HG03135 (cell line): ENCODE data around the gene ALG5.

Experiments used
- ATAC-seq: cut with Tn5 transposase; IDR thresholded peaks from one replicate; pipeline ENCODE4 v1.9.1; 2021; ENCODE audit warnings: mild to moderate bottlenecking, moderate library complexity; ENCODE audit not compliant: unreplicated experiment

Gene ALG5

DNA sequence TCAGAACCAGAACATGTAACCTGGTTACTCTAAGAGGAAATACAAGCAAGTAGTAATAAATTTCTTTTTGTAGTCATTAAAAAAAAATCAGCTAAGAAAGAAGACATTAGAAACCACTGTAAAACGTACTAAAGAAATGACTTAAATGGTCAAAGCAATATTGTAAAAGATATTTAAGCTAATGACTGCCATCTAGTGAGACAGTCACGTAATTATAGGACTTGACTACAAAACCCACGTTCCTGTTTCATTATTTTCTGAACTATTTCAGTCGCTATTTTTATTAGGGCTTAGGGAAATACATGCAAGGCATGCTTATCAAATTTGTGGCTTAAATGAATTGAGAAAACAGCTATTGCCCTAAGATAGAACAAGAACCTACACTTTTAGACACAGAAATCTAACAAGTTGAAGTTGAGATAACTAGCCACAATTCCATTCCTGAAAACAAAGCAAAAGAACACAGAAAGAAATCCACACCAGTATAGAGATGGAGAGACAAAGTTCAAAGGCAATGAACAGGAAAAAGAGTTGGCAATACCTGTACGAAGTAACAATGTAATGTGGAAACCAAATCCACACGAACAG is 17.9 kb downstream of the ALG5 start:
- no peak for ATAC-seq

DNA sequence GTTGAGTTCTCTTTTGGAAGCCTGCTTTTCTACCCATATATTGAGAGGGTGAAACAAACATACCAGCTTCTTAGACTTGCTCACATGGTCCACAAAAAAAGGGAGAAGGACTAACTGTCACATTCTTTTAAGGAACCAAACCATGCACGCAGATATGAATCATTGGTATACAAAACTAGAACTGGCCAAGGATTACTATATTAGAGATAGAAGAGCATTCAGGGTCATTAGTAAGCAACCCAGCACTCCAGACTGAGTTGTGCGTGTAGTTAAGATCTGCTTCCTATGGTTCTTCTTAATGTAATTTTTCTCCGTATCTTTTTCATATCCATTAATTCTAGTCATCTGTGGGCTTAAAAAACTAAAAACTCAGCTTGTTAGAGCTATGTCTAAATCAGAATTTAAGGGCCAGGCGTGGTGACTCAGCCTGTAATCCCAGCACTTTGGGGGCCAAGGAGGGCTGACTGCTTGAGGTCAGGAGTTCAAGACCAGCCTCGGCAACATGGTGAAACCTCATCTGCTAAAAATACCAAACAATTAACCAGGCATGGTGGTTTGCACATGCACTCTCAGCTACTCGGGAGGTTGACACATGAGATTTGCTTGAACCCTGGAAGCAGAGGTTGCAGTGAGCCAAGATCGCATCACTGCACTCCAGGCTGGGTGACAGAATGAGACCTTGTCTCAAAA is 19.6 kb downstream of the ALG5 start:
- no peak for ATAC-seq

DNA sequence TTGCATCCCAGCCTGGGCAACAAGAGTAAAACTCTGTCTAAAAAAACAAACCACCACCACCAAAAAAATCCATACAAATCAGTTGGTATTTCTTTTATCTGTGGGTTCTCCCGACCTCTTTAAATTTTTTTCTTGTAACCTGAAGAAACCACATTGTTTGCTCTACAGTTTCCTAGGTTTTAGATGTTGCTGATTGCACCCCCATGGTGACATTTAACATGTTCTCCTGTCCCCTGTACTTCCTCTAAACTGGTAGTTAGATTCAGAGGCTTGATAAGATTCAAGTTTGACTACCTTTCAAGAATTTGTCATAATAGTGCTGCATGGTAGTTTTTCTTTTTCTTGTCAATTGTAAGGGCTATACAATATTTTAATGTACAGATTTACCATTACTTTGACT is 24.0 kb downstream of the ALG5 start:
- ATAC-seq = no peak

DNA sequence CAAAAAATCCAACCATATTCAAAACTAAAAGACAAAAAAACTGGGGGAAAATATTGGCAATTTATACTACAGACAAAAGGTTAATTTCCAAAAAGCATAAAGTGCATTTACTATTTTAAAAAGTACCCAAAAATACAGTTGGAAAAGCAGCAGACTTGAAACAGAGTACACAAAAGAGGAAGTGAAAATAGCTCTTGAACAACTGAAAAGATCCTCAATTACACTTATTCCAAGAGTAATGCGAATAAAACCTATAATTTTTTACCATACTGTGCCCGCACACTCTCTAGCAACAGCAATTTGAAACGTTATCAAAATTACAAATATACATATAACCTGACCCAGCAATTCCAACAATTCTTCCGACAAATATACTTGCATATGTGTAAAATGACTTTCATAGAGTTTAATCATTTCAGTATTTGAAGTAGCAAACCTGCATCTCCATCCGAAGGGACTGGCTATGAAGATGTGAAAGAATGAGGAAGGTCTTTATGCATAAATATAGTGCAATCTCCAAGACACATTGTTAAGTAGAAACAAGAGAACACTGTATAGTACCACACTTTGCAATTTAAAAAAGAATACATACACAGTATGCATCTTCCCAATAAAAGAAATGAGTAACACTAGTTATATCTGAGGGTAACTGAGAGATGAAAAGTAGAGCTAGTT is 25.4 kb downstream of the ALG5 start:
- ATAC-seq = peak; percentile 79

DNA sequence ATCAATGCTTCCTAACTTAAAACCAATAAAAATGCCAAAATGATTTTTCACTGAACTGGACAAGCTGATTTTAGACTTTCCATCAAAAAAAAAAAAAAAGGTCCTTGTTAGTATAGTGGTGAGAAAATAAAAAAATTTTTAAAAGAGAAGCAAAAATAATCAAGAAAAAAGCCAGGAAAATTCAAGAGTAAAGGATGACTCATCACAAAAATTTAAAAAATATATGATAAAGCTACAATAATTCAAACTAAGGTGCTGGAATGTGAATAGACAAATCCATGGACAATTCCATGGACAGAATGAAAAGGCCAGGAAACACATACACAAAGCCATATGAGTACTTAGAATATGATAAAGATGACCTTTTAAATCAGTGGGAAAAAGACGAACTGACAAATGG is 26.1 kb downstream of the ALG5 start:
- ATAC-seq = no peak

DNA sequence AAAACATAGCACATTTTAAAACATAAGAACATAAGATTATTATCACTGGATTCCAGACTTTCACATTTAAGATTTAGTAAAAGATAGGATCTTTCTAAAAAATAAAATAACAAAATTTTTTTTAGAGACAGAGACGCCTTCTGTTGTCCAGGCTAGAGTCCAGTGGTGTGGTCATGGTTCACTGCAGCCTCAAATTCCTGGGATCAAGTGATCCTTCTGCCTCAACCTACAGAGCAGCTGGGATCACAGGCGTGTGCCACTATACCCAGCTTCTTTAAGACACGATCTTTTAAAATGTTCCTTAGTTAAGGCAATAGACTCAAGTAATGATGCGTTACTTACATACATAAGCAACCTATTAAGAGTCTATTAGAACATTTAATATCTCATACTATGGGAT is 32.7 kb downstream of the ALG5 start:
- ATAC-seq = no peak

DNA sequence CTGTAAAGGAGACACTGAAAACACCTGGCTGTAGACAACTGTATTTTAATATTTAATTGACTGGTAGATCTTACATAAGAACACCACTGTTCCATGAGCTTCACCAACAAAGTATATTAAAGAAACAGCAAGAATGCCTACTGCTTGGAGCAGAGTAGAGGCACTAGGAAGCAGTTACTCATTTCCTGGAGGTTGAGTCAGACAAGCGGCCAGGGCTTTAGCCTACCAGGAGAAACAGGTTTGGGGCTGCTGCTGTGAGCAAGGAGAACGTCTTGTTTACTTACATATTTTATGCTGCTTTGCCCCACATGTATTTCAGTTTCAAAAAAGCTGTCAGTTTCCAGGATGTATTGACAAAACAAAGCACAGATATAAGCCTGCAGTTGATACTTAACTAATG is 33.4 kb downstream of the ALG5 start:
- ATAC-seq = no peak

DNA sequence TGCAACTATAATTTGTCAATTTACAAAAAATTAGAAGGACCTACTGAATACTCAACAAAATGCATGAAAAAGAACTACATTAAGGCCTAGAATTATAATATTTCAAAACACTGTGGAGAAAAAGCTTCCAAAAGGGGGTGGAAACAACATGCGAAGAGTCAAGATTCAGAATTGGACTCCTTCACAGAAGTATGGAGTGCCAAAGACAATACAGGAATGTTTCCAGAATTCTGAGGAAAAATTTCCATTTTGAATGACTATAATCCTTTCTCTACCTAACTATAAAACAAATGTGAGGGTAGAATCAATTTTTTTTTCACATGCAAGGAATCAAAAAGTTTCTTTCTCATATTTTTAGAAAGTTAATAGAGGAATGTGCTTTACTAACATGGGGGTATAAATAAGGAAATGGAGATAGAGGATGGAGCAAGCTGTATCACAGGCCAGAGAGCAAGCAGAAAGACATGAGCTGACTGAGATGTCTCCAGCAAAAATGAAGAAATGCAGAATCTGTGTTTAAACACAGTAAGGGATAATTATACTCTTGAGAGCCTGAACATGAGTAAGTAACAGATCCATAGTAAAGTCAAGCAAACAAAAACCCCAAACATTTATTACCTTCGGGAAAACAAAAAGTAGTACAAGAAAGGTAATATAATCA is 39.6 kb downstream of the ALG5 start:
- no peak for ATAC-seq

DNA sequence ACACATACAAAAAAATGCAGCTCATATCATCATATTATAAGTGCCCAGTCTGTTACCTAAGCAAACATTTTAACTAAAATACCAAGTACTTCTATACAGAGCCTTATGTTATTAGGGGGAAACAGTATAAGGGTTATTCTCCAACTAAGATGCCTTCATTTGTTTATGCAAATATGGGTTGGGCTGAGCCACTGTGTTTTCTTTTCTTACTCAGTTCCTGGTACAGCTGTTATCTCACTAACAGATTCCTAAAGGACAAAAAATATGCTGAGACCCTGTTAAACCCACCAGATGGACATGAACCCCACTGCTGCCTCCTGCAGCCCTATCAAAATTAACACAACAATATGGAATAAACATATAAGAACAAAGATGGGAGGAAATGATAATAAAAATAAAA is 44.6 kb downstream of the ALG5 start:
- ATAC-seq = no peak

DNA sequence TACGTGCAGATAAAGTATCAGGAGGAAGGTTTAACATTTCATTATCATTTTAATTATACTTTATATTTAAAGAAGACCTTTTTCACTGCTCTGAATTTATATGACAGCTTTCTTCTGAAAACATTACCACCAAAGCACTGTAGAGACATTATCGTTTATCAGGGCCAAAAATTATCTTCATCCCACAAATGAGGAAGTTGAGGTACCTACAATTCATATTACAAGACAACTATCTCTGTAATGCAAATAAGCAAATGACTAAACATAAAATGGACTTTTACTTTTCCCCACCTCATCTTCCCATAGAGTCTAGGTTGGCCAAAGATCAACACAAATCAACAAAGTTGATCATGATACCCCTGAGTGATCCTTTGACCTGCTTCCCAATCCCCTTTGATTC is 48.2 kb downstream of the ALG5 start:
- ATAC-seq = no peak

DNA sequence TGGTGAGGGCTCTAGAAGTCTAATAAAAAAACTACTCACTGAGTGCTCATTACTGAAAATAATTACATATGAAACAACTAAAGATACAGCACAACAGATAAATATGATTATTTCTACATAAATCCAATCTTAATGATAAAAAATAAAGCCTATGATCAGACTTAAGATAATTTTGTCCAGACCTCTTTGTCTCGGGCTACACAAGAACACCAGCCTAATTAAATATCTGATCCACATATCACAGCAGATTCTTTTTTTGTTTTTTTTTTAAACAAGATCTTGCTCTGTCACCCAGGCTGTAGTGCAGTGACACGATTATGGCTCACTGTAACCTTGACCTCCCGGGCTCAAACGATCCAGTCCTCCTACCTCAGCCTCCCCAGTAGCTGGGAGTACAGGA is 48.8 kb downstream of the ALG5 start:
- no peak for ATAC-seq

DNA sequence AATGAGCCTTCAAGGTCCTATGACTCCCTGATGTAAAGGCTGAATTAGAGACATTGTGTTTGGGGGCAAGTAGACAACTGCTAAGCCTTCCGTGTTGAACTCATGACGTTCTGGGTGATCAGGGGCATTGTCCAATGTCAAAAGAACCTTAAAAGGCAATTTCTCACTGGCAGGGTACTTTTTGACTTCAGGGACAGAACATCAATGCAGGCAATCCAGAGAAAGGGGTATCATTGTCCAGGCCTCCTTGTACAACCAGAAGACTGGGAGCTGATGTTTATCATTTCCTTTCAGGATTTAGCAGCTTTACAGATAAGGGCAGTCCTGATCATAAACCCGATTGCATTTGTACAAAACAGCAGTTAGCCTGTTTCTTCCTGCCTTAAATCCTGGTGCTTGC is 54.1 kb downstream of the ALG5 start:
- no peak for ATAC-seq

DNA sequence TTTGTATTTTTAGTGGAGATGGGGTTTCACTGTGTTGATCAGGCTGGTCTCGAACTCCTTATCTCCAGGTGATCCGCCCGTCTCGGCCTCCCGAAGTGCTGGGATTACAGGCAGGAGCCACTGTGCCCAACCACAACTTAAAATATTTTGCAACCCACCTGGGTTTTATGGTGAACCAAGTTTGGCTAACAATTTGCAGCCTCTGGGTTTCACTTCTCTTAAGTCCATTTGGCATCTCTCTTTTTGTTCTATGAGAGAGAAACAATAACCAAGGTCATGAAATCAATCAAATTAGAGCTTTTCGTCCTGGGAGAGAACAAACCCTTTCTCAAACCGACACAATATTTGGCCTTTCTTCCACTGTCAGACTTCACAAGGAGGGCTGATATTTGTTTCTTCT is 73.5 kb downstream of the ALG5 start:
- no peak for ATAC-seq

DNA sequence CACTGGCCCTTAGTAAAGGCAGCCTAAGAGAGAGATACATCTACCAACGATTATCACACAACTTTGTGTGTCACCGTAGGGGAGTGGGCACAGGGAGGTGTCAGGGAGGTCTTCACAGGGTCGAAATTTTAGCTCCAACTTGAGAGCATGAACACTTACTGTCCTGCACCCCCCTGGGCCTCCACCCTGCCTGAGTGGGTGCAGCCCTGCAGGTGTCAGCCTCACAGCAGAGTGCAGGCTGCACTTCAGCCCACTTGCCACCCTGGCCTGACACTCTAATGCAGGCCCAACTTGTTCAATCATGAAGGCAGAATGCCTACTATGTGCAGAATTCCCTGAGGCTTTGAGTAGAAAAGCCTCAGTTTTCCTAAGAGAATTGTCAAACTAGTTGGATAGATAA is 75.1 kb downstream of the ALG5 start:
- no peak for ATAC-seq

DNA sequence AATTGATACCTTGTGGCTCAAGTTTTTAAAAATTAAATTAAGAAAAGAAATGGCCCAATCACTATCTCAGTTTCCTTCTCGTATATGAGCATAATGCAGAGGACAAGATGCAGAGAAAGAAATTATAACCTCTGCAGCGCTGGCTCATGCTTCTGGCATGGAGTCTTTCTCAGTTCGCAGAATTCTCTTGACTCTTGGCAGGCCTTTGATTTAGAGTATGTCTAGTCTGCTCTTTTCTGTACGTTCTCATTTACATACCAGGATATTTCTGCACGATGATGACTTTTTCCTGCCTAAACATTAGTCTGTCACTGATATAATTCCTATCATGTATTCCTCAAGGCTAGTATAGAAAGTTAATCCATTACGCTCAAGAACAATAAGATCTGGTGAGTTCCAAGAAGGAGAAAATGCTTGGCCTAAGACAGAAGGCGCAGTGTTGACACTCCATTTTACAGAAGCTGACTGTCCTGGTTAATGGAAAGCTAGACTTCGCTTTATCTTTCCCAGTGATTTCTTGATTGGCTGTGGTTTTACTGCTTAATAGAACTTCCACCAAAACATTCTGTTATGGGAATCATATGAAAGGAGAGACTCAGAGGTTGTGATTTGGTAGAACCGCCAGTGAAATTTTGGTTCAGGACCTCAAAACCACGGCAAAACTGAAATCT is 77.4 kb downstream of the ALG5 start:
- no peak for ATAC-seq

DNA sequence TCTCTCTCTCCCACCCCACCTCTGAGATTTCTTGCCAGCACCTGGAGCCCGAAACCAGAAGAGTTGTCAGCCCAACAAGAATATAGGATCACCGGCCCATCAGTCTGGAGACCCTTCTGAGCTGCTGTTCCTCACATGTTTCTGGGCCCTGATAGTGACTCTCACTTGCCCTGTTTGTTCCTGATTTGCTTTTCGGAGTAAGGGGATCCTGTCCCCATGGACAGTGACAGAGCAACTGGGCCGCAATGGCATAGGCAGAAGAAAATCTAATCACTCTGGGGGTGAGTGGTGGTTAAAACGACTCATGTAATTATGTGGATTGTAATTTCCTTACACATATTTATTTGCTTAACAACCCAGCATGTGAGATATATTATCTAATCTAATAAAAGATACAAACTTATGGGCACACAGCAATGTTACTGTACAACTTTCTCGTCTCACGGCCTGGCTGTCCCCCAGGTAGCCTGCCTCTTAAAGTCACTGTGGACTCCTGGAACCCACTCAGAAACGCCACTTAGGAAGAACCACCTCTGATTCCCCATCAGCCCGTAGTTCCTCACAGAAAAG is 78.4 kb downstream of the ALG5 start:
- no peak for ATAC-seq

DNA sequence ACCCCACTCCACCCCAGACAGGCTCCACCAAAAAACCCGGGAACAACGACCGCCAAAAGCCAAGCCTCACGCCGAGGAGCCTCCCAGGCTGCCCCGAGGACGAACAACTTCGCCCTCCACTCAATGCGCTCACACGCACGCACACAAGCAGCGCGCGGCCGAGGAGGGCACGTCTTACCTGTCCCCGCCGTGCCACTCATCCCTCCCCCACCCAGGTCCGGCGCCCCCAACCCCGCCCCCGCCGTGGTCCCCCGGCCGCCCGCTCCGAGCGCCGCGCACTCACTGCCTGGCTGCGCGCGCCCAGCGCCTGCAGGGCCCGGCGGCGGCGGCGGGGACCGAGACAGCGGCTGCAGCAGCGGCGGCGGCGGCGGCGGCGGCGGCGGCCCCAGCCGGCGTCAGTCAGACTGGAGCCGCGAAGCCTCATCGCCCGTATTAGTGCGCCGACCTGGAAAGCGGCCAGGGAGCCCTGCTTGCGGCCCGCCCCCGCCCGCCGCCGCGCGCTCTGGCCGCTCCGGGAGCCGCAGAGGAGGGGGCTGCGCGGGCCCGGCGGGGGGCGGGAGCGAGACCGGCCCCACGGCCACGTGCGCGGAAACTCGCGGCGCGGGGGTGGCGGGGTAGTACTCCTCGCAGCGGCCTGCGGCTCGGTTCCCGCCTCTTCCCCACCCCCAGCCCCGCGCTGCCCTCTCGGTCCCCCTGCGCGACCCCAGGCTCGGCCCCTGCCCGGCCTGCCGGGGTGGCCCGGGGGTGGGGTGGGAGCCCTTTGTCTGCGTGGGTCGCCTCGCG is 79.1 kb downstream of the ALG5 start, which contains the start of gene SMAD9:
Gene SMAD9, minus strand, starts transcription at position 406 of the 783 bp plus-strand sequence. CDS start 40,549 bp downstream, outside the sequence.
- peak; percentile 73 for ATAC-seq

DNA sequence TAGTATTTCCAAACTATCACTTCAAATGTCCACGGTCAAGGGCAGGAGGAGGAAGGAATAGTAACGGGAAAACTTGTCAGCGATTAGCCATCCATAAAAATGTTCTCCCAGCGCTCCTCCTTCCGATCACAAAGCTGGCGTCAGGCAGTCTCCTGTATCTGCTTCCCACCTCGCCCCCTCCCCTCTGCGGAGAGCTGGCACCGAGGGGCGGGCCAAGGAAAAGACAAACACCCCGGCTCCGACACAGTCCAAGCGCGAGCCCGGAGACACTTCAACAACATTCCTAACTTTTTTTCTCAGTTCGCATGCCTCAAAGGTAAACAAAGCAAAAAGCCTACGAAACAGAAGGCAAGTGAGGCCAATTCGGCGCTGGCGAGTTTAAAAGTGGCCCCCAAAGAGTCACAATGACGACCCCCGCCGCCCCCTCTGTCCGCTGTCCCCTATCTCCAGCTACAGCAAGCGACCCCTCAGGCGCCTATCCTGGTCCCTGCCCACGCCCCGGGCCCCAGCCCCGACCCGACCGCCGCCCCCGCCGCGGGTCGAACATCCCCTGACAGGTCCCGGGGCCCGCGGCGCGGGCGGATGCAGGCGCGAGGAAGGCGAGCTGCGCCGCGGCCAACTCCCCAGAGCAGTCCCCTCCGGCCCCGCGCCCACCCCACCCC is 79.8 kb downstream of the ALG5 start:
- peak; percentile 20 for ATAC-seq

DNA sequence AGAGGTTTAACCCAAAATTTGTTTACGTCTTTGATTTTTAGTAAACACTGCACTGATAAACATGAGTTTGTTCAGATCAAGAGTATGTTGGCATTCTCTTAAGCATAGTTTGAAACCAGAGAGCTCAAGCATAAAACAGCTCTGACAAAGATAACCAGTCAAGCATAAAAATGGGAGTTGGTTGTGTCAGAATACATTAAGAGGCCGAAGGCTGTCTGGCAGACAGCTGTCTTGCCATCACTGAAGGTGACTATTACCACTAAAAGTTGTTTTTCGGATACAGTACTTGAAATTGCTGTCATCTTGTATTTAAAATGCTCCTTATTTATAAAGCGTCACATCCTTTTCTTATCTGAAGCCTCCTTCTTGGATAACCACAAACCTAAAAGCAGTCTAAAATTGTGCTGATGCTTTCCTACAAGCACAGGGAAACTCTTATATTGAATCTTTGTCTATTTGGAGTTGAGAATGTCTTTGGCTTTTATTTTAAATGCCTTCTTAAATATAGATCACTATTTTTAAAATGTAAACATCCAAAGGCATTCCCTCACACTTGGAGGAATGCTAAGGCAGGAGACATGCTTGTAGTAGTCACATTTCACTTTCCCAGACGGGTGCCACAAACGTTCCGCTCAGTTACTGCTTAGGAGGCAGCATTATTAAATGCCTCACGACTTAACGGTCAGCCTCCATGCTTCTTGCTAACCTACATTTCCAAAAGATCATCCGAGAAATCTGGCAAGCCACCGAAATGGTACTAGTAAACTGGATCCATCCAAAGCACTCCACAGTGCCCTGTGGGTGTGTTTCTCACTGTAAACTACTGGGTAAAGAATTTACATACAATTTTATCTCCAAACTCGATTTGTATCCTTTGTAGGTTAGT is 80.7 kb downstream of the ALG5 start:
- ATAC-seq = no peak
